ENCODE results near the gene PDIA4.

GRCh38 chr7:149041350-149041749, 13.0 kb upstream of the PDIA4 start:
- TF ChIP-seq, protein P1, sequence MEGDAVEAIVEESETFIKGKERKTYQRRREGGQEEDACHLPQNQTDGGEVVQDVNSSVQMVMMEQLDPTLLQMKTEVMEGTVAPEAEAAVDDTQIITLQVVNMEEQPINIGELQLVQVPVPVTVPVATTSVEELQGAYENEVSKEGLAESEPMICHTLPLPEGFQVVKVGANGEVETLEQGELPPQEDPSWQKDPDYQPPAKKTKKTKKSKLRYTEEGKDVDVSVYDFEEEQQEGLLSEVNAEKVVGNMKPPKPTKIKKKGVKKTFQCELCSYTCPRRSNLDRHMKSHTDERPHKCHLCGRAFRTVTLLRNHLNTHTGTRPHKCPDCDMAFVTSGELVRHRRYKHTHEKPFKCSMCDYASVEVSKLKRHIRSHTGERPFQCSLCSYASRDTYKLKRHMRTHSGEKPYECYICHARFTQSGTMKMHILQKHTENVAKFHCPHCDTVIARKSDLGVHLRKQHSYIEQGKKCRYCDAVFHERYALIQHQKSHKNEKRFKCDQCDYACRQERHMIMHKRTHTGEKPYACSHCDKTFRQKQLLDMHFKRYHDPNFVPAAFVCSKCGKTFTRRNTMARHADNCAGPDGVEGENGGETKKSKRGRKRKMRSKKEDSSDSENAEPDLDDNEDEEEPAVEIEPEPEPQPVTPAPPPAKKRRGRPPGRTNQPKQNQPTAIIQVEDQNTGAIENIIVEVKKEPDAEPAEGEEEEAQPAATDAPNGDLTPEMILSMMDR (IDR thresholded peaks at IDR 0.05), result no peak
- no peak for TF ChIP-seq POLR2A (IDR thresholded peaks at IDR 0.05)
